ENCODE results near the gene TEX12.

GRCh38 chr11:112178936-112179335 is 11.8 kb downstream of the TEX12 start:
- TF ChIP-seq EZH2 (IDR thresholded peaks at IDR 0.05; ENCODE audit: borderline replicate concordance) = no peak
- no peak for TF ChIP-seq EZH2phosphoT487 (IDR thresholded peaks at IDR 0.05; ENCODE audit: low read depth, severe bottlenecking, unreplicated experiment)

Data from hepatocyte (in vitro differentiated cells).